ENCODE results near the gene GGTLC3. TPM values are rescaled to one million over a fixed set of nuclear protein-coding genes. Genes with fewer than 3 reads are reported as not detected.
"Not testable (repeated sequence)": the region's sequence is repeated elsewhere in the genome, so short reads cannot be mapped to it uniquely, and the experiment has no call there.

The GGTLC3 gene
- polyA plus RNA-seq, 1 donor (not counting 4 experiments of a cell fraction or from before 2014, with no cell fraction given): not detected

DNA sequence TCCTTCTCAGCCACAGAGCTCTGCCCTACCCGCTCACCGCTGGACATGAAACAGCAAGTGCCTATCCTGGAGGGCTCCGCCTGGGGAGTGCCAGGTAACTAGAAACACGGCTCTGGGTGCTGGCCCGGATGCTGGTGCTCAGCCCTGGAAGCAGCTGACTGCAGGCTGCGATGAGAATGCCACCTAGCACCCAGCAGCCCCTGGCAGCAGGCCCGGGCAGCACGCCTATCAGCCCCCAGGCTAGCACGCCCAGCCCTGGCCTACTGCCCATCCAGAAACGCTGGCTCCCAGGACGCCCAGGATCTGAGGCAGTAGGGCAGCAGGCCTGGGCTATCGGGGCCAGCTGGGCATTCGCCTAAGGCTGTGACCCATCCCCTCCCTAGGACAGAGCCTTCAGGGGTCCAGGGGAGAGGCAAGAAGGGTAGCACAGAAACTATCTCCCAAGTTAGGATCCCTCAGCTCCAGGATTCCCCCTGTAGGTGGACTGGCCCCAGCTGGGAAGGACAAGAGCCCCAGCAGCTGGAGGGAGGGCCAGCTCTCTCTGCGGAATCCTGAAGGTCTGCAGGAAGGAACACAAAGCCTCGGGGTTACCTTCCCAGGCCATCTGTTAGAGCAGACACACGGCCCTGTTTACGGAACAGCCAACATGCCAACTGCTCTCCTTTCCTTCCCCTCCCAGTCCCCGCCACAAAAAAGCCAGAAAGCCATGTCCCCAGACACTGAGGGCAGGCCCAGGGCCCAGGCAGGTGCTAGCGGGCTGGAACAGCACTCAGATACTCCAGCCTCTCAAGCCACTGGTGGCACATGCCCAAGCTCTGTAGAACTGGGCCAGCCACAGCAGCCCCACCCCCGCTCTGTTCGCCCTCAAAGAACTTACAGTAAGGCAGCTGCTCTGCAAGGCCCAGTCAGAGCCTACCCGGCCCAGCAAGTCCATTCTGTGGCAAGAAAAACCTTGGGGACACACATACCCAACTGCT is 36.6 kb upstream of the GGTLC3 start:
- H2AFZ ChIP-seq (ENCODE audit: control insufficient read depth, low read length); H3K9me1 ChIP-seq (ENCODE audit: control insufficient read depth, extremely low read depth, insufficient read depth, low read length); H3K4me2 ChIP-seq (ENCODE audit: control insufficient read depth, extremely low read depth, insufficient read depth, low read depth, low read length); H3K27ac ChIP-seq (ENCODE audit: control insufficient read depth, insufficient read depth, low read length); H4K20me1 ChIP-seq (ENCODE audit: control insufficient read depth, extremely low read depth, insufficient read depth, low read length); FAIRE-seq; H3K27me3 ChIP-seq (ENCODE audit: control insufficient read depth, extremely low read depth, insufficient read depth, low read length); H3K9me3 ChIP-seq (ENCODE audit: control insufficient read depth, low read depth, low read length); H3K4me1 ChIP-seq (ENCODE audit: control insufficient read depth, extremely low read depth, insufficient read depth, low read length); H3K79me2 ChIP-seq (ENCODE audit: control insufficient read depth, insufficient read depth, low read length); DNase-seq (ENCODE audit: low read depth, low spot score); dilution Hi-C loops (cut with MboI; ENCODE audit: extremely low pct_ligation_motif_present, low sequenced_read_pairs); H3K9ac ChIP-seq (ENCODE audit: control insufficient read depth, extremely low read depth, insufficient read depth, low read length); H3K4me3 ChIP-seq (ENCODE audit: control insufficient read depth in 2 of 3, extremely low read depth in 1 of 3, insufficient read depth in 2 of 3, low read depth in 1 of 3, low read length in 3 of 3); H3K36me3 ChIP-seq (ENCODE audit: control insufficient read depth in 2 of 2, extremely low read depth in 1 of 2, insufficient read depth in 2 of 2, low read length in 2 of 2): not testable (repeated sequence)

DNA sequence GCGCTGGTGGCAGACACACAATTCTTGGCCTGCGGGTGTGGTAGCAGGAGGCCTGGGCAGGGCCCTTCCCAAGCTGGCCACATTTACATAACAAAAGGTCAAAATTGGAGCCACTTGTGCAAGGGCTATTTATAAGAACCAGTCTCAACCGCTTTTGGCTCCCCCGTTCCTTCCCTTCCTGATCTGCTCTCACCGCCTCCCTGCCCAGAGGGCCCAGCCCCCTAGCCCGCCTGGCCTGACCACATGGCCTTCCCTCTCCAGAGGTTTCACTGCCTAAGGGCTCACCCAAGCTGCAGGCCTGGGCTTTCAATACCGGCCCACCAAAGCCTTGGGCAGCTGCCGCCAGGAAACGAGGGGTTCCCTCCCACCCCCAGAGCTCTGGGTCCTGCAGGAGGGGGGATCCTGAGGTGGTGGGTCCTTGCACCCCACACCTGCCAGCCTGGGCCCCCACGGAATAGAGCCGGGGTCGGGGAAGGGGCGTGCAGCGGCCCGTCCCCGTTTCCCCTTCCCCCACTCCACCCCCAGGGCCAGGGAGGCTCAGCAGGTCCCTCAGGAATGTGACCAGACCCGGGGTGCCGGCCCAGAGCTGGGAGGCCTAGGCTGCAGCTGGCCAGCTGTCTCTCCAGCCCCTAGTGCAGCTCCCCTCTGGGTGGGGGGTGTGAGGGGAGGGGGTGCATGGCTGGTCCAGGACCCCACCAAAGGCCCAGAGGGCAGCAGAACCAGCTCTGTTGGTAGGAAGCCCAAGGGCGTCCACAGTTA is 35.1 kb upstream of the GGTLC3 start:
- H3K9me3 ChIP-seq (ENCODE audit: control insufficient read depth, low read depth, low read length); H3K4me2 ChIP-seq (ENCODE audit: control insufficient read depth, extremely low read depth, insufficient read depth, low read depth, low read length); H3K36me3 ChIP-seq (ENCODE audit: control insufficient read depth in 2 of 2, extremely low read depth in 1 of 2, insufficient read depth in 2 of 2, low read length in 2 of 2); H2AFZ ChIP-seq (ENCODE audit: control insufficient read depth, low read length); H3K4me3 ChIP-seq (ENCODE audit: control insufficient read depth in 2 of 3, extremely low read depth in 1 of 3, insufficient read depth in 2 of 3, low read depth in 1 of 3, low read length in 3 of 3); H3K79me2 ChIP-seq (ENCODE audit: control insufficient read depth, insufficient read depth, low read length); dilution Hi-C loops (cut with MboI; ENCODE audit: extremely low pct_ligation_motif_present, low sequenced_read_pairs); FAIRE-seq; H3K9me1 ChIP-seq (ENCODE audit: control insufficient read depth, extremely low read depth, insufficient read depth, low read length); H4K20me1 ChIP-seq (ENCODE audit: control insufficient read depth, extremely low read depth, insufficient read depth, low read length); H3K9ac ChIP-seq (ENCODE audit: control insufficient read depth, extremely low read depth, insufficient read depth, low read length); H3K27ac ChIP-seq (ENCODE audit: control insufficient read depth, insufficient read depth, low read length); DNase-seq (ENCODE audit: low read depth, low spot score); H3K4me1 ChIP-seq (ENCODE audit: control insufficient read depth, extremely low read depth, insufficient read depth, low read length); H3K27me3 ChIP-seq (ENCODE audit: control insufficient read depth, extremely low read depth, insufficient read depth, low read length): not testable (repeated sequence)

DNA sequence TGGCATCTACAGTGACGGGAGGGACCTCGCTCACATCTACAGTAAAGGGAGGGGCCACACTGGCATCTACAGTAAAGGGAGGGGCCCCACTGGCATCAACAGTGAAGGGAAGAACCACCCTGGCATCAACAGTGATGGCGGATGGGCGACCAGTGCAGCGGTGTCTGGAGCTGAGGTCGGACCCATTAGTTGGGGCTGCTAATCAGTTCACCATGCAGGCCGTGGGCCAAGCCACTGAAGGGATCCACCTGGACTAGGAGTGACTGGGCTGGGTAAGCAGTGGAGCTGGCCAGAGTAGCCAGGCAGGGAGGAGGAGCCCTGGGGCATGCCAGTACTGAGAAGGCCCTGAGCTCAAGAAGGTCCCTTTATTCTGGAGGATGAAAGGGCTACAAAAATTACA is 33.1 kb upstream of the GGTLC3 start:
- H3K79me2 ChIP-seq (ENCODE audit: control insufficient read depth, insufficient read depth, low read length); H4K20me1 ChIP-seq (ENCODE audit: control insufficient read depth, extremely low read depth, insufficient read depth, low read length); H3K27me3 ChIP-seq (ENCODE audit: control insufficient read depth, extremely low read depth, insufficient read depth, low read length); H3K36me3 ChIP-seq (ENCODE audit: control insufficient read depth in 2 of 2, extremely low read depth in 1 of 2, insufficient read depth in 2 of 2, low read length in 2 of 2); H3K9me3 ChIP-seq (ENCODE audit: control insufficient read depth, low read depth, low read length); FAIRE-seq; H3K4me2 ChIP-seq (ENCODE audit: control insufficient read depth, extremely low read depth, insufficient read depth, low read depth, low read length); H3K9ac ChIP-seq (ENCODE audit: control insufficient read depth, extremely low read depth, insufficient read depth, low read length); H2AFZ ChIP-seq (ENCODE audit: control insufficient read depth, low read length); H3K27ac ChIP-seq (ENCODE audit: control insufficient read depth, insufficient read depth, low read length); DNase-seq (ENCODE audit: low read depth, low spot score); H3K9me1 ChIP-seq (ENCODE audit: control insufficient read depth, extremely low read depth, insufficient read depth, low read length); dilution Hi-C loops (cut with MboI; ENCODE audit: extremely low pct_ligation_motif_present, low sequenced_read_pairs); H3K4me1 ChIP-seq (ENCODE audit: control insufficient read depth, extremely low read depth, insufficient read depth, low read length); H3K4me3 ChIP-seq (ENCODE audit: control insufficient read depth in 2 of 3, extremely low read depth in 1 of 3, insufficient read depth in 2 of 3, low read depth in 1 of 3, low read length in 3 of 3): not testable (repeated sequence)

DNA sequence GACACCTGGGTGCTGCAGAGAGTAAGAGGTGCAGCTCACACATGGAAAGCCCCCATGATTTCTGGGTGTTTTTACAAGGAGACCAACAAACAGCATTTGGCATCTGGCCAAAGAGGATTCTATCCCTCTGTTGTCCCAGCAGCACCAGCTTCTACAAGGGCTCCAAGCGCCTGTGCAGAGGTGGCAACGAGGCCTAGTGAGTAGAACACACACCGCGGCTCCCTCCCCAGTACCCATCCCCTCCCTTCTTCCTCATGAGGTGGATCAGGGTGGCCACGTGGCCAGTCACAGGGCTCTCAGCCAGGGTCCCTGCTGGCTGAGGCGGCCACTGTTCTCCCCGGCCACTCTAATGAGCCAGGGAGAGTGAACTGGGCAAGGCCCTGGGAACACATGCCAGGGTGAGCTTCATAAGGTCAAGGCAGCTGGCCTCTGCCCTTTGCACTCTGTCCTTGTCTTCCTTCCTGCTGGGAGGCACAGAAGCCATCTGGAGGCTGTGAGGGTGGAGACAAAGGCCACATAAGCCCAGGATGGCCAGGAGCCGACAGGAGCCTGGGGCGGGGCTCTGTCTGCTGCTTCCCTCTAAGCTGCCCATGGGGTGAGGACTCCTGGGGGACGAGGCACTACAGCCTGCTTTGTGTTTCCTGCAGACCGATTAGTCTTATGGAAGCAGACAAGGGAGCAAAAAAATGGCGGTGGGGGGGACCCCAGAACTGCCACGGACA is 31.7 kb upstream of the GGTLC3 start:
- H3K9ac ChIP-seq (ENCODE audit: control insufficient read depth, extremely low read depth, insufficient read depth, low read length); H4K20me1 ChIP-seq (ENCODE audit: control insufficient read depth, extremely low read depth, insufficient read depth, low read length); H2AFZ ChIP-seq (ENCODE audit: control insufficient read depth, low read length); DNase-seq (ENCODE audit: low read depth, low spot score); H3K9me3 ChIP-seq (ENCODE audit: control insufficient read depth, low read depth, low read length); H3K27me3 ChIP-seq (ENCODE audit: control insufficient read depth, extremely low read depth, insufficient read depth, low read length); H3K4me2 ChIP-seq (ENCODE audit: control insufficient read depth, extremely low read depth, insufficient read depth, low read depth, low read length); H3K27ac ChIP-seq (ENCODE audit: control insufficient read depth, insufficient read depth, low read length); FAIRE-seq; dilution Hi-C loops (cut with MboI; ENCODE audit: extremely low pct_ligation_motif_present, low sequenced_read_pairs); H3K36me3 ChIP-seq (ENCODE audit: control insufficient read depth in 2 of 2, extremely low read depth in 1 of 2, insufficient read depth in 2 of 2, low read length in 2 of 2); H3K79me2 ChIP-seq (ENCODE audit: control insufficient read depth, insufficient read depth, low read length); H3K4me3 ChIP-seq (ENCODE audit: control insufficient read depth in 2 of 3, extremely low read depth in 1 of 3, insufficient read depth in 2 of 3, low read depth in 1 of 3, low read length in 3 of 3); H3K4me1 ChIP-seq (ENCODE audit: control insufficient read depth, extremely low read depth, insufficient read depth, low read length); H3K9me1 ChIP-seq (ENCODE audit: control insufficient read depth, extremely low read depth, insufficient read depth, low read length): not testable (repeated sequence)

Measured in keratinocyte (primary cell).